HG03175 (cell line): ENCODE measurements around the gene CHI3L2.

Source experiments
- ATAC-seq: cut with Tn5 transposase; IDR thresholded peaks from one replicate; pipeline ENCODE4 v1.9.1; 2021; ENCODE audit warnings: mild to moderate bottlenecking, moderate library complexity; ENCODE audit not compliant: unreplicated experiment

Gene CHI3L2

GRCh38 chr1:111290104-111290503, 62.6 kb downstream of the CHI3L2 start:
- no peak for ATAC-seq

- no peak for ATAC-seq
Measured at GRCh38 chr1:111290630-111291029, 63.1 kb downstream of the CHI3L2 start, which contains the start of gene CHIA. Gene CHIA (plus strand): TSS chr1:111290851. CDS start chr1:111310468, 19,617 bp downstream.
